HL-60 (cell line): ENCODE data around the gene PHLDB2.

Experiments
- DNase-seq, 2 experiments: peaks; one replicate each; pipeline ENCODE4 v3.0.0-alpha.2; 2010 to 2020; ENCODE audit warnings: low read depth in 1 of 2, low spot score in 1 of 2
- H3K27ac ChIP-seq: fragments of 250-450 bp; sonication (Bioruptor Pico); replicated peaks from 2 replicates; pipeline ENCODE4 v1.5.1; 2020; ENCODE audit warnings: mild to moderate bottlenecking, moderate library complexity
- H3K27me3 ChIP-seq: fragments of 250-450 bp; sonication (Bioruptor Pico); 2 replicates; pipeline ENCODE4 v1.5.1; 2021; ENCODE audit warnings: mild to moderate bottlenecking, moderate library complexity; ENCODE audit not compliant: insufficient read depth, poor library complexity, severe bottlenecking
- H3K4me3 ChIP-seq: replicated peaks from 2 replicates; pipeline ENCODE4 v1.5.1; 2011; ENCODE audit warnings: mild to moderate bottlenecking, control low read depth, low read length; ENCODE audit not compliant: insufficient read depth
- CTCF ChIP-seq: IDR thresholded peaks from one replicate; pipeline ENCODE4 v1.5.1; 2011; ENCODE audit warnings: low read length, control low read depth, inconsistent platforms; ENCODE audit not compliant: insufficient read depth
- GABPA ChIP-seq: IDR thresholded peaks from 2 replicates; pipeline ENCODE4 v1.6.1; 2012; ENCODE audit warnings: low read depth
- POLR2AphosphoS5 ChIP-seq: IDR thresholded peaks from 2 replicates; pipeline ENCODE4 v1.6.1; 2012; ENCODE audit warnings: low read depth
- REST ChIP-seq: IDR thresholded peaks from 2 replicates; pipeline ENCODE4 v1.6.1; 2012; ENCODE audit warnings: low read depth; ENCODE audit not compliant: insufficient replicate concordance
- SPI1 ChIP-seq: IDR thresholded peaks from 2 replicates; pipeline ENCODE4 v1.6.1; 2012; ENCODE audit warnings: low read depth, mild to moderate bottlenecking, borderline replicate concordance

The PHLDB2 gene

GRCh38 chr3:111911446-111911845 is 52.4 kb downstream of the PHLDB2 start:
- Histone ChIP-seq H3K27ac (no peak overlapping the region), H3K27me3 (peaks cover 6% of the 10 kb centered on the region), H3K4me3 (no peak overlapping the region)
- DNase-seq: no peak
- no peak for TF ChIP-seq GABPA
- TF ChIP-seq REST: no peak
- no peak for TF ChIP-seq CTCF

DNA sequence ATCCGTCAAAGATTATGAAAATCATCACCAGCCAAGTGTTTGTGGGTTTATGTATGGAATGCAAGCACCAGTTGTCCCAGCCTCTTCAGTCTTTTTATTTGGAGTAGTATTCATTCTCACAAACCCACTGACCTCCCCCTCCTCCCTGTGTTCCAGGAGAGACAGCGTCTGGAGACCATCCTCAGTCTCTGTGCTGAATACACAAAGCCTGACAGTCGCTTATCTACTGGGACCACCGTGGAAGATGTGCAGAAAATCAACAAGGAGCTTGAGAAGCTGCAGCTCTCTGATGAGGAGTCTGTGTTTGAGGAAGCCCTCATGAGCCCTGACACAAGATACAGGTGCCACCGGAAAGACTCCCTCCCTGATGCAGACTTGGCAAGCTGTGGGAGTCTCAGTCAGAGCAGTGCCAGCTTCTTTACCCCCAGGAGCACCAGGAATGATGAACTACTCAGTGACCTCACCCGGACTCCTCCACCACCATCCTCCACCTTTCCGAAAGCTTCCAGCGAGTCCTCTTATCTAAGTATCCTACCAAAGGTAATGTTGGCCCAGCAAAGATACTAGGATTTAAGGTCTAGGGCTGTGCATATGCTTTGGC is 54.2 kb downstream of the PHLDB2 start:
- no peak overlapping the region for H3K27ac ChIP-seq

DNA sequence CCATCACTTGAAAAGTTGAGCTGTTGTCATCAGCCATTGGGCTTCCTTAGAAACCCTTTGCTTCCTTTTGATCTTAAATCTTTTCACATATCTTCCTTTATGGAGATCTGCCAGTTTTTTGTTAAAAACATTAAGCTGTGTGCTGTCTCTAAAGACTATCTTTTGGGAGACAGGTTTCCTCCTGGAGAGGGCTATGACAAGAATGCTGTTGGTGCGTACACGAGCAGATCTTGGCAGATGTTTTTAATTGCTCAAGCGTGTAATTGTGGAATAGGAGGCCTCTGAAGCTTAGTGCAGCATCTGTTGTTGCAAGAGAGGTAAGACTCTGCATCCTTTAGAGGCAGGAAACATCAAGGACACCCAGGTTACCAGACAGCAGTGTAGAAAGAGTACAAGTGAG is 56.8 kb downstream of the PHLDB2 start:
- Histone ChIP-seq H3K27ac (no peak overlapping the region), H3K27me3 (peaks cover 6% of the 10 kb centered on the region), H3K4me3 (no peak overlapping the region)
- no peak for DNase-seq
- TF ChIP-seq CTCF (no peak), GABPA (no peak), POLR2AphosphoS5 (no peak), REST (no peak), SPI1 (no peak)

More for the DNA sequence above, 54.2 kb downstream of the PHLDB2 start:
- Histone ChIP-seq H3K27me3 (peaks cover 6% of the 10 kb centered on the region), H3K4me3 (no peak overlapping the region)
- no peak for DNase-seq
- TF ChIP-seq CTCF (no peak), POLR2AphosphoS5 (no peak)

DNA sequence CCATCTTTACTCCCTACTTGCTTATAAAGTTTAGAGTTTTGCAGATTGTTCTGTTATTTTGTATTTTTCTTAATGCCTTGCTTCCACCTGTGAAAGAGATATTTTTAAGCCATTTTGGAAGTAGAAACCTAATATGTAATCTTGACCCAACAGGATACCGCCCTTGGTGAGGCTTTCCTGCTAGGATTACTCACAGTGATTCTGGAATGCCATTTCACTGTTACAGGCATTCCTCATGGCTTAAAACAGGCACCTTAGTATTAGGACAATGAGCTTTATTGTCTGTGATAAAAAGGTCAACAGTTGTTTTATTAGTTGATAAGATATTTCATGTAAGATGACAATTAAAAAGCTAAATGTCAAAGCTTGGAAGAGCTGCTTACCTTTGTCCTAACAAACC is 58.2 kb downstream of the PHLDB2 start:
- DNase-seq: no peak
- Histone ChIP-seq H3K4me3 (no peak overlapping the region), H3K27ac (no peak overlapping the region), H3K27me3 (peaks cover 6% of the 10 kb centered on the region)
- TF ChIP-seq POLR2AphosphoS5 (no peak), CTCF (no peak), GABPA (no peak), SPI1 (no peak), REST (no peak)
